GM19468 (cell line): Measurements from ENCODE around the gene ABHD17B.
"Not testable (repeated sequence)": the region's sequence is repeated elsewhere in the genome, so short reads cannot be mapped to it uniquely, and the experiment has no call there.

ENCODE experiments used
- ATAC-seq: cut with Tn5 transposase; IDR thresholded peaks from one replicate; pipeline ENCODE4 v1.9.1; 2021; ENCODE audit warnings: mild to moderate bottlenecking, moderate library complexity, moderate number of reproducible peaks; ENCODE audit not compliant: unreplicated experiment; ENCODE audit errors: extremely low read depth

Gene ABHD17B

GRCh38 chr9:71916834-71917534 is 6.0 kb upstream of the ABHD17B start:
- ATAC-seq, result peak; percentile 40

GRCh38 chr9:71915495-71915894 is 4.5 kb upstream of the ABHD17B start:
- no peak for ATAC-seq

- no peak for ATAC-seq
Measured at GRCh38 chr9:71911908-71912335, 929 bp upstream of the ABHD17B start.

- ATAC-seq, result peak; percentile 0
Measured at GRCh38 chr9:71910650-71911060, 338 bp downstream of the ABHD17B start.

GRCh38 chr9:71909887-71910649 is 925 bp downstream of the ABHD17B start:
- ATAC-seq, result peak; percentile 0

- no peak for ATAC-seq
Measured at GRCh38 chr9:71908825-71909224, 2.2 kb downstream of the ABHD17B start.

GRCh38 chr9:71904076-71904475 is 6.9 kb downstream of the ABHD17B start:
- ATAC-seq, result no peak

- no peak for ATAC-seq
Measured at GRCh38 chr9:71901695-71902597, 9.0 kb downstream of the ABHD17B start.

GRCh38 chr9:71898756-71899155 is 12.2 kb downstream of the ABHD17B start:
- ATAC-seq, result not testable (repeated sequence)

GRCh38 chr9:71897577-71897976 is 13.4 kb downstream of the ABHD17B start:
- ATAC-seq, result peak; percentile 36

GRCh38 chr9:71896761-71897160 is 14.2 kb downstream of the ABHD17B start:
- ATAC-seq, result no peak

- ATAC-seq, result no peak
Measured at GRCh38 chr9:71895955-71896354, 15.0 kb downstream of the ABHD17B start.

GRCh38 chr9:71895117-71895516 is 15.9 kb downstream of the ABHD17B start:
- ATAC-seq, result no peak

GRCh38 chr9:71891557-71892189 is 19.3 kb downstream of the ABHD17B start:
- no peak for ATAC-seq

- no peak for ATAC-seq
Measured at GRCh38 chr9:71890042-71890679, 20.8 kb downstream of the ABHD17B start.

GRCh38 chr9:71887362-71887761 is 23.6 kb downstream of the ABHD17B start:
- no peak for ATAC-seq

GRCh38 chr9:71886541-71886940 is 24.5 kb downstream of the ABHD17B start:
- no peak for ATAC-seq

- ATAC-seq, result no peak
Measured at GRCh38 chr9:71886015-71886414, 25.0 kb downstream of the ABHD17B start.

GRCh38 chr9:71885467-71885866 is 25.5 kb downstream of the ABHD17B start:
- ATAC-seq, result no peak

GRCh38 chr9:71884005-71884404 is 27.0 kb downstream of the ABHD17B start:
- no peak for ATAC-seq
